ENCODE data around the gene ICA1. TPM values are rescaled to one million over a fixed set of nuclear protein-coding genes. Genes with fewer than 3 reads are reported as not detected.

The ICA1 gene
- total RNA-seq, 1 donor from 2014 or later: 25.5 TPM

GRCh38 chr7:8154272-8154671, 107.7 kb downstream of the ICA1 start:
- H3K36me3 ChIP-seq: no peaks in the 10 kb centered on the region
- DNase-seq (ENCODE audit: extremely low spot score in 2 of 2): no peak
- H3K4me1 ChIP-seq: no peaks in the 10 kb centered on the region
- no peaks in the 10 kb centered on the region for H3K9me3 ChIP-seq
- no peaks in the 10 kb centered on the region for H3K27me3 ChIP-seq
- intact Hi-C loops (cut with DNase I): no loop called here
- no peak overlapping the region for H3K27ac ChIP-seq
- no peak for TF ChIP-seq POLR2A (IDR thresholded peaks at IDR 0.05)
- TF ChIP-seq POLR2AphosphoS5 (IDR thresholded peaks at IDR 0.05; ENCODE audit: insufficient read depth in 1 of 2, low read depth in 1 of 2): no peak
- TF ChIP-seq CTCF (IDR thresholded peaks at IDR 0.05): no peak
- H3K4me3 ChIP-seq: no peak overlapping the region

- DNase-seq (ENCODE audit: extremely low spot score in 2 of 2): no peak
- H3K27me3 ChIP-seq: no peaks in the 10 kb centered on the region
- no peaks in the 10 kb centered on the region for H3K9me3 ChIP-seq
- intact Hi-C loops (cut with DNase I): no loop called here
- no peaks in the 10 kb centered on the region for H3K36me3 ChIP-seq
- no peaks in the 10 kb centered on the region for H3K4me1 ChIP-seq
- no peak overlapping the region for H3K4me3 ChIP-seq
- TF ChIP-seq POLR2A (IDR thresholded peaks at IDR 0.05) (no peak), POLR2AphosphoS5 (IDR thresholded peaks at IDR 0.05; ENCODE audit: insufficient read depth in 1 of 2, low read depth in 1 of 2) (no peak), CTCF (IDR thresholded peaks at IDR 0.05) (no peak)
- H3K27ac ChIP-seq: no peak overlapping the region
Observed at GRCh38 chr7:8152489-8153192, 109.3 kb downstream of the ICA1 start.

GRCh38 chr7:8151161-8151725, 110.7 kb downstream of the ICA1 start:
- no peak overlapping the region for H3K27ac ChIP-seq
- DNase-seq (ENCODE audit: extremely low spot score in 2 of 2): no peak
- intact Hi-C loops (cut with DNase I): no loop called here

GRCh38 chr7:8149222-8149621, 112.7 kb downstream of the ICA1 start:
- DNase-seq (ENCODE audit: extremely low spot score in 2 of 2): no peak
- Histone ChIP-seq H3K4me3 (no peak overlapping the region), H3K4me1 (no peaks in the 10 kb centered on the region), H3K27me3 (no peaks in the 10 kb centered on the region), H3K27ac (no peak overlapping the region), H3K9me3 (no peaks in the 10 kb centered on the region), H3K36me3 (no peaks in the 10 kb centered on the region)
- intact Hi-C loops (cut with DNase I): no loop called here
- no peak for TF ChIP-seq POLR2A (IDR thresholded peaks at IDR 0.05)

More at GRCh38 chr7:8151161-8151725, 110.7 kb downstream of the ICA1 start:
- no peaks in the 10 kb centered on the region for H3K36me3 ChIP-seq
- no peaks in the 10 kb centered on the region for H3K9me3 ChIP-seq
- no peak for TF ChIP-seq POLR2A (IDR thresholded peaks at IDR 0.05)
- no peak for TF ChIP-seq POLR2AphosphoS5 (IDR thresholded peaks at IDR 0.05; ENCODE audit: insufficient read depth in 1 of 2, low read depth in 1 of 2)
- TF ChIP-seq CTCF (IDR thresholded peaks at IDR 0.05): no peak
- H3K27me3 ChIP-seq: no peaks in the 10 kb centered on the region
- H3K4me1 ChIP-seq: no peaks in the 10 kb centered on the region
- H3K4me3 ChIP-seq: no peak overlapping the region

GRCh38 chr7:8147760-8148463, 114.1 kb downstream of the ICA1 start:
- no peak overlapping the region for H3K4me3 ChIP-seq
- no peaks in the 10 kb centered on the region for H3K9me3 ChIP-seq
- intact Hi-C loops (cut with DNase I): no loop called here
- H3K27ac ChIP-seq: no peak overlapping the region
- H3K36me3 ChIP-seq: no peaks in the 10 kb centered on the region
- no peak for DNase-seq (ENCODE audit: extremely low spot score in 2 of 2)
- no peaks in the 10 kb centered on the region for H3K4me1 ChIP-seq
- TF ChIP-seq POLR2AphosphoS5 (IDR thresholded peaks at IDR 0.05; ENCODE audit: insufficient read depth in 1 of 2, low read depth in 1 of 2) (no peak), POLR2A (IDR thresholded peaks at IDR 0.05) (no peak), CTCF (IDR thresholded peaks at IDR 0.05) (no peak)
- no peaks in the 10 kb centered on the region for H3K27me3 ChIP-seq
